AG10803 (cell line): ENCODE data around the gene RIN3.

Experiments used
- DNase-seq: peaks from one replicate; pipeline ENCODE4 v3.0.0; 2010; ENCODE audit warnings: low read depth
- H3K4me3 ChIP-seq: 2 replicates; pipeline ENCODE4 v1.5.1; 2011; ENCODE audit warnings: mild to moderate bottlenecking, low read length, control low read depth
- CTCF ChIP-seq: conservative IDR thresholded peaks from 2 replicates; pipeline ENCODE4 v1.5.1; 2011; ENCODE audit warnings: mild to moderate bottlenecking, low read length, control low read depth, inconsistent platforms

Gene RIN3

GRCh38 chr14:92507174-92507768, 6.3 kb upstream of the RIN3 start:
- no peak for TF ChIP-seq CTCF
- DNase-seq, result no peak
- no peak overlapping the region for H3K4me3 ChIP-seq

GRCh38 chr14:92510972-92511371, 2.6 kb upstream of the RIN3 start:
- no peak overlapping the region for H3K4me3 ChIP-seq
- DNase-seq, result no peak
- no peak; the same call in 1 of the 2 replicates for TF ChIP-seq CTCF

- TF ChIP-seq CTCF, result no peak
- DNase-seq, result peak; percentile 98
- H3K4me3 ChIP-seq, result no peak overlapping the region
These were observed 1.9 kb upstream of the RIN3 start for GRCh38 chr14:92511453-92512238.

- no peak for DNase-seq
- no peak for TF ChIP-seq CTCF
- H3K4me3 ChIP-seq, result peak overlapping the region; percentile 78
These were observed 776 bp upstream of the RIN3 start for GRCh38 chr14:92512807-92513203.

GRCh38 chr14:92513966-92514843, 624 bp downstream of the RIN3 start:
- H3K4me3 ChIP-seq, result peak overlapping the region; percentile 78
- TF ChIP-seq CTCF, result no peak
- peak; percentile 34 for DNase-seq

GRCh38 chr14:92514844-92515514, 1.4 kb downstream of the RIN3 start:
- peak overlapping the region; percentile 78 for H3K4me3 ChIP-seq
- no peak for DNase-seq
- TF ChIP-seq CTCF, result no peak
